ENCODE results near the gene FGF22.

The FGF22 gene

DNA sequence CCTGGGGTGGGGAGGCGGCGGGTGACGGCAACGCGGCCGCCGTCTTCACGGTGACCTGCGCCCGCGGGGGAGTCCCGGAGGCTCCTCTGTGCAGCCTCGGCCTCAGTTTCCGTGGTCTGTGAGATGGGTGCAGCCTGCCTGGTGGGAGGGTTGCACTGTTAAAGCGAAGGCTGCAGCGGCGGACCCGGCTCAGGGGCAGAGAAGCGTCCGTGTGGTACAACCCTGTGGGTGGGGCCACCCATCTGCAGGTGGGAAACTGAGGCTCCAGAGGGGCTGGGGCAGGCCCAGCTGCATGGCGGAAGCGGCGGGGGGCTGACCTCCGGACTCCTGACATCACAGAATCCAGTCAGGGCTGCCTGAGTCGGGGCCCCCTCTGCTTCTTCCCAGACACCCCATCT is 481 bp downstream of the FGF22 start:
- DNase-seq (ENCODE audit: low read depth): no peak
- TF ChIP-seq, protein P1, sequence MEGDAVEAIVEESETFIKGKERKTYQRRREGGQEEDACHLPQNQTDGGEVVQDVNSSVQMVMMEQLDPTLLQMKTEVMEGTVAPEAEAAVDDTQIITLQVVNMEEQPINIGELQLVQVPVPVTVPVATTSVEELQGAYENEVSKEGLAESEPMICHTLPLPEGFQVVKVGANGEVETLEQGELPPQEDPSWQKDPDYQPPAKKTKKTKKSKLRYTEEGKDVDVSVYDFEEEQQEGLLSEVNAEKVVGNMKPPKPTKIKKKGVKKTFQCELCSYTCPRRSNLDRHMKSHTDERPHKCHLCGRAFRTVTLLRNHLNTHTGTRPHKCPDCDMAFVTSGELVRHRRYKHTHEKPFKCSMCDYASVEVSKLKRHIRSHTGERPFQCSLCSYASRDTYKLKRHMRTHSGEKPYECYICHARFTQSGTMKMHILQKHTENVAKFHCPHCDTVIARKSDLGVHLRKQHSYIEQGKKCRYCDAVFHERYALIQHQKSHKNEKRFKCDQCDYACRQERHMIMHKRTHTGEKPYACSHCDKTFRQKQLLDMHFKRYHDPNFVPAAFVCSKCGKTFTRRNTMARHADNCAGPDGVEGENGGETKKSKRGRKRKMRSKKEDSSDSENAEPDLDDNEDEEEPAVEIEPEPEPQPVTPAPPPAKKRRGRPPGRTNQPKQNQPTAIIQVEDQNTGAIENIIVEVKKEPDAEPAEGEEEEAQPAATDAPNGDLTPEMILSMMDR (IDR thresholded peaks at IDR 0.05; ENCODE audit: low read length, missing control alignments): no peak
- peak overlapping the region; percentile 28 for H3K4me3 ChIP-seq (replicated peaks; ENCODE audit: low read depth, low read length)

DNA sequence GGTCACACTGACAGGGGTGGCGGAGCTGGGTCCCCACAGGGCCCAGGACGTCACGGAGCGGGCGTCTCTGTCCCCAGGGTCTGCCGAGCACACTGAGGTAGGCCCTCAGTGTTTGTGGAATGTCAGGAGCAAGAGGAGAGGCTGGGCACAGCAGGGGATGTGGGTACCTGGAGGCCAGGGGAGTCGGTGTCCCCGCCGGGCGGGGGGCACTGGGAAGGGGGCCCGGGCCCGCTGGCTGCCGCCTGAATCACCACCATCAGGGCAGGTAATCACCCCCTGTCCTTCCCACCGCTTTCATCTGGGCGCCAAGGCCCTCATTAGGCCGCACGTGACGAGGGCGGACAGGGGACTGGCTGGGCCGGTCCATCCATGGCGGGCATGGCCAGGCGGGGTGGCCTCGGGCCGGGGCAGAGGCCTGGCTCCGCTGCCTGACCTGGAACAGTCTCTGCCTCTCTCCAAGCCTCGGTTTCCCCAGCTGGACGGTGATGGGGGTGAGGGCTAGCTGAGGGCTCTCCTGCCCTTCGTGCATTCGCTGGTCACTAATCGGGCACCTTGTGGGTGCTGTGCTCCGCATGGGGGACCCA is 1.0 kb downstream of the FGF22 start:
- TF ChIP-seq, protein P1 (IDR thresholded peaks at IDR 0.05; ENCODE audit: low read length, missing control alignments): no peak
- H3K4me3 ChIP-seq (replicated peaks; ENCODE audit: low read depth, low read length): no peak overlapping the region
- DNase-seq (ENCODE audit: low read depth): no peak

DNA sequence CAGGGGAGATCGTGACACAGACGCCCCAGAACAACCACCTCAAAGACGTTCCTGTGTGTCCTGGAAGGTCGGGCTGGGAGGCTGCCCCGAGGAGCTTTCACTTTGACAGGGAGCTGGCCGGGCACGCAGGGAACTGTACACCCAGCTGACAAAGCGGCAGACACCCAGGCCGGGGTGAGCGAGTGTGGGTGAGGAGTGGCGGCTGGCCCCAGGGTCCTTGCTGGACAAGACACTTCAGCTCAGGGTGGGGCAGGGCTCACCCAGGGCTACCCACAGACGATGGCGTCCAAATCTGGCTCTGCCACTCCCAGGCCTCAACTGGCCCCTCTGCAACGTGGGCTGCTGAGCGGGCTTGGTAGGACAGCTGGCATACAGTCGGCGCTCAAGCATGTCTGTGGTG is 2.0 kb downstream of the FGF22 start:
- TF ChIP-seq, protein P1 (IDR thresholded peaks at IDR 0.05; ENCODE audit: low read length, missing control alignments): no peak
- no peak for DNase-seq (ENCODE audit: low read depth)
- H3K4me3 ChIP-seq (replicated peaks; ENCODE audit: low read depth, low read length): no peak overlapping the region

DNA sequence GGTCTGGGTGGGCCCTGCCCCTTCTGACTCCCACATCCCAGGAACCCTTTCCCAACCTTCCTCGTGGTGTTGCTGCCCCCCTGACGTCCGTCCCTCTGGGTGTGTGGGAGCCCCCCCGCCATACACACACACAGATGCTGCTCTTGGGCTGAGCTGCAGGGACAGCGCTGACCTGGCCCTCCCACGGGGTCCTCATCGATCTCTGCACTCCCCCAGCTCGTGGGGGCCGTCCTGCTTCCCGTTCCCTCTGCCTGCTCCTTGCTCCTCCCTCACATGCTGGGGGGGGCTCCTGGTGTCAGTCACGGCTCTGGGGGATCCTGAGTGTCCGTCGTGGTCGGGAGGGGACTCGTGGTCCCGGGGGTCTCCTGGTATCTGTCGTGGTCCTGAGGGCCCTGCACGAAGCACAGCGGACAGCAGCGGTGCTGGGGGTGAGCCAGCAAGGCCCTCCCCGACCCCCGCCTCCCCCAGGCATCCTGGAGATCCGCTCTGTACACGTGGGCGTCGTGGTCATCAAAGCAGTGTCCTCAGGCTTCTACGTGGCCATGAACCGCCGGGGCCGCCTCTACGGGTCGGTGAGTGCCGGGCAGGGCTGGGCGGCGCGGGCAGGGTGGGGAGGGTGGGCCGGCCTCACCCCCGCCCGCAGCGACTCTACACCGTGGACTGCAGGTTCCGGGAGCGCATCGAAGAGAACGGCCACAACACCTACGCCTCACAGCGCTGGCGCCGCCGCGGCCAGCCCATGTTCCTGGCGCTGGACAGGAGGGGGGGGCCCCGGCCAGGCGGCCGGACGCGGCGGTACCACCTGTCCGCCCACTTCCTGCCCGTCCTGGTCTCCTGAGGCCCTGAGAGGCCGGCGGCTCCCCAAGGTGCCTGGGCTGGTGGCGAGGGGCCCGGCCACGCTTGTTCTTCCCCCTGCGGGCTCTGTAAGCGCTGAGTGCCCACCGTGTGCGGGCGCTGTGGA is 3.4 kb downstream of the FGF22 start:
- TF ChIP-seq, protein P1 (IDR thresholded peaks at IDR 0.05; ENCODE audit: low read length, missing control alignments): no peak
- DNase-seq (ENCODE audit: low read depth): no peak
- H3K4me3 ChIP-seq (replicated peaks; ENCODE audit: low read depth, low read length): no peak overlapping the region

DNA sequence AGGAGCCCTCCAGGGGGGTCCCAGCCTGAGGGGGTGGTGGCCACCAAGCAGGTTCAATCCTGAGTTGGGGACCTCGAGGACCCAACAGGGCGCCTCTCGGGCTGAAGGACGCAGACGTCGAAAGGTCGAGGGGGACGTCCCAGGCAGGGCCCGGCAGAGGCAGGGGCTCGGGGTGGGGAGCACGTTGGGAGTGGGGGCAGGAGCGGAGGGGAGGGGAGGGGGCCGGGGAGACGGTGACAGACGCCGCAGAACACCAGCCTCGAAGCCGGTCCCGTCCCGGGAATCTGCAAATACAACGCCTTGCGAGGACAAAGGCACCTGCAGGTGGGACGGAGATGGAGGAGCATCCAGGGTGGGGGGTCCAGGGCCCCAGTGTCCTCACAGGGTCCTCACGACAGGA is 4.1 kb downstream of the FGF22 start:
- no peak overlapping the region for H3K4me3 ChIP-seq (replicated peaks; ENCODE audit: low read depth, low read length)
- no peak for DNase-seq (ENCODE audit: low read depth)
- TF ChIP-seq, protein P1 (IDR thresholded peaks at IDR 0.05; ENCODE audit: low read length, missing control alignments): no peak

DNA sequence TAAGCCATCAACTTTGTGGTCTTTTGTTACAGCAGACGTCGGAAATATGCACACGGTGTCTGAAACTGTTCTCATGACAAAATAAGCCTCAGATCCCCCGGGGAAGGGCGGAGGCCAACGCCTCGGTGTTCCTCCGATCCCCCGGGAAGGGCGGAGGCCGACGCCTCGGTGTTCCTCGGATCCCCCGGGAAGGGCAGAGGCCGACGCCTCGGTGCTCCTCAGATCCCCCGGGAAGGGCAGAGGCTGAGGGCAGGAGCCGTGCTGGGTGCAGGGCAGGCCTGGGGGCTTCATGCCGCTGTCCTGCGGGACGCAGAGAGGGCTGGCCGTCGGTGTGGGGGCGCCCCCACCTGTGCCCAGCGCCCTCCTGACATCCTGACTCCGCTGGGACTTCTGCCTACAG is 4.7 kb downstream of the FGF22 start:
- TF ChIP-seq, protein P1 (IDR thresholded peaks at IDR 0.05; ENCODE audit: low read length, missing control alignments): no peak

More for the DNA sequence above, 4.7 kb downstream of the FGF22 start:
- DNase-seq (ENCODE audit: low read depth): no peak
- no peak overlapping the region for H3K4me3 ChIP-seq (replicated peaks; ENCODE audit: low read depth, low read length)
